HepG2 (cell line): ENCODE measurements around the gene NOL4. TPM values are rescaled to one million over a fixed set of nuclear protein-coding genes. Genes with fewer than 3 reads are reported as not detected.
A peak's percentile ranks its signal among the peaks of the same experiment; 100 is the strongest.
"Not testable (repeated sequence)": the region's sequence is repeated elsewhere in the genome, so short reads cannot be mapped to it uniquely, and the experiment has no call there.

Source experiments
- ATAC-seq: fragments of 200-7000 bp; cut with Tn5 transposase; 3 replicates; pipeline ENCODE4 v1.9.1; 2020; ENCODE audit warnings: mild to moderate bottlenecking, moderate library complexity
- BruUV-seq: library from RNA; stranded (reverse); fragments of 400-500 nt; replicated peaks from 2 replicates; lab custom pipeline; 2021; lab: Mats Ljungman, UMichigan
- CTCF ChIA-PET: fragments of 300-600 bp; formaldehyde crosslinking; extraction: SDS; loops from one replicate; lab custom pipeline; 2021; ENCODE audit warnings: low total read pairs, inconsistent platforms, low intra/inter-chr PET ratio; lab: Yijun Ruan, JAX
- POLR2A ChIA-PET: fragments of 350-600 bp; sonication (Branson Sonifier 250); formaldehyde crosslinking; loops from one replicate; lab custom pipeline; 2020; ENCODE audit warnings: antibody characterized with exemption, inconsistent platforms; lab: Yijun Ruan, JAX
- DNase-seq: peaks from one replicate; pipeline ENCODE4 v3.0.0-alpha.2; 2015; ENCODE audit warnings: low spot score
- FAIRE-seq: peaks from 3 replicates; lab custom pipeline; 2011; peaks lifted over from hg19 to GRCh38; lab: Jason Lieb, UNC
- H2AFZ ChIP-seq: one replicate; pipeline ENCODE4 v1.6.1; 2011; ENCODE audit warnings: low read length, inconsistent platforms
- H3K27ac ChIP-seq: fragments of 300-600 bp; 3 replicates; pipeline ENCODE4 v1.8.0; 2011; ENCODE audit warnings: mixed run types, mild to moderate bottlenecking, mixed read lengths, low read length, inconsistent platforms; ENCODE audit not compliant: insufficient read depth; ENCODE audit errors: extremely low read length
- H3K27me3 ChIP-seq, 2 experiments: fragments of 200-600 bp in 1 of 2; 2 replicates in 1 of 2; 3 replicates in 1 of 2; pipeline versions ENCODE4 v1.6.0 to v1.8.0; 2011; ENCODE audit warnings: low read length in 2 of 2, mild to moderate bottlenecking in 2 of 2, moderate library complexity in 2 of 2, inconsistent platforms in 1 of 2; ENCODE audit not compliant: insufficient read depth in 2 of 2, control insufficient read depth in 1 of 2
- H3K36me3 ChIP-seq, 2 experiments: fragments of 200-600 bp in 1 of 2; replicated peaks in 1 of 2; 2 replicates in 1 of 2; 3 replicates in 1 of 2; pipeline versions ENCODE4 v1.5.1 to v1.8.0; 2011; ENCODE audit warnings: low read length in 2 of 2, inconsistent platforms in 1 of 2; ENCODE audit not compliant: insufficient read depth in 2 of 2, control insufficient read depth in 1 of 2
- H3K4me1 ChIP-seq: 2 replicates; pipeline ENCODE4 v1.5.1; 2012; ENCODE audit warnings: low read length, inconsistent platforms; ENCODE audit not compliant: insufficient read depth
- H3K4me2 ChIP-seq: 2 replicates; pipeline ENCODE4 v1.6.0; 2011; ENCODE audit warnings: low read depth, low read length, inconsistent platforms
- H3K4me3 ChIP-seq, 3 experiments: fragments of 200-600 bp in 1 of 3; sonication (generic), shearing (Covaris generic) in 1 of 3; replicated peaks in 1 of 3; 2 replicates each; pipeline ENCODE4 v1.5.1; 2011 to 2016; ENCODE audit warnings: low read length in 3 of 3, inconsistent platforms in 2 of 3, low read depth in 2 of 3, mild to moderate bottlenecking in 2 of 3, control low read depth in 1 of 3, mixed read lengths in 1 of 3; ENCODE audit not compliant: insufficient read depth in 1 of 3
- H3K79me2 ChIP-seq: one replicate; pipeline ENCODE4 v1.6.1; 2011; ENCODE audit warnings: low read length, inconsistent platforms; ENCODE audit not compliant: insufficient read depth
- H3K9ac ChIP-seq: 2 replicates; pipeline ENCODE4 v1.6.0; 2011; ENCODE audit warnings: mild to moderate bottlenecking, low read depth, low read length, inconsistent platforms; ENCODE audit not compliant: insufficient read depth
- H3K9me3 ChIP-seq: 2 replicates; pipeline ENCODE4 v1.5.1; 2012; ENCODE audit warnings: mild to moderate bottlenecking, low read length
- H4K20me1 ChIP-seq: 2 replicates; pipeline ENCODE4 v1.6.0; 2011; ENCODE audit warnings: inconsistent platforms, mild to moderate bottlenecking, low read length, moderate library complexity; ENCODE audit not compliant: insufficient read depth
- AKAP8 ChIP-seq: sonication (generic); formaldehyde crosslinking; IDR thresholded peaks from 2 replicates; pipeline ENCODE4 v1.5.1; 2020; ENCODE audit warnings: mild to moderate bottlenecking, missing genetic modification reagents
- DMAP1 ChIP-seq: IDR thresholded peaks from 2 replicates; pipeline ENCODE4 v1.6.1; 2016
- GTF3A ChIP-seq: sonication (generic); formaldehyde crosslinking; conservative IDR thresholded peaks from 2 replicates; pipeline ENCODE4 v1.4.0; 2020; ENCODE audit warnings: mild to moderate bottlenecking, missing genetic modification reagents
- LCORL ChIP-seq, 2 experiments: fragments of 450-650 bp in 1 of 2; sonication (generic) in 1 of 2; formaldehyde crosslinking in 1 of 2; IDR thresholded peaks; 2 replicates each; pipeline versions ENCODE4 v1.5.0 to v1.6.1; 2017 to 2020; ENCODE audit warnings: antibody characterized with exemption in 1 of 2, missing genetic modification reagents in 1 of 2
- NRL ChIP-seq: sonication (generic); formaldehyde crosslinking; IDR thresholded peaks from 2 replicates; pipeline ENCODE4 v1.5.0; 2020; ENCODE audit warnings: missing genetic modification reagents, mild to moderate bottlenecking, moderate library complexity, borderline replicate concordance
- SAFB2 ChIP-seq: sonication (generic); formaldehyde crosslinking; IDR thresholded peaks from 2 replicates; pipeline ENCODE4 v1.5.1; 2020; ENCODE audit warnings: missing genetic modification reagents, low read depth, mild to moderate bottlenecking, borderline replicate concordance
- SATB2 ChIP-seq: sonication (generic); formaldehyde crosslinking; IDR thresholded peaks from 2 replicates; pipeline ENCODE4 v1.5.0; 2020; ENCODE audit warnings: missing genetic modification reagents
- ZFP36 ChIP-seq: fragments of 150-350 bp; IDR thresholded peaks from 2 replicates; pipeline ENCODE4 v1.6.1; 2018; ENCODE audit warnings: borderline replicate concordance, low read length, low read depth; ENCODE audit not compliant: partially characterized antibody
- ZFP82 ChIP-seq: sonication (generic); formaldehyde crosslinking; IDR thresholded peaks from 2 replicates; pipeline ENCODE4 v1.5.1; 2020; ENCODE audit warnings: mild to moderate bottlenecking, missing genetic modification reagents, borderline replicate concordance
- ZMYM3 ChIP-seq: sonication (generic); formaldehyde crosslinking; IDR thresholded peaks from 2 replicates; pipeline ENCODE4 v1.5.1; 2020; ENCODE audit warnings: mild to moderate bottlenecking, missing genetic modification reagents
- ZNF780A ChIP-seq: sonication (generic); formaldehyde crosslinking; IDR thresholded peaks from 2 replicates; pipeline ENCODE4 v1.8.0; 2022; ENCODE audit warnings: mild to moderate bottlenecking, missing genetic modification reagents, moderate library complexity
- WGBS: methylation state at CpG from one replicate; pipeline ENCODE4 v1.1.6; 2017; ENCODE audit warnings: low lambda C conversion rate; 5-methylcytosine and 5-hydroxymethylcytosine counted together
- in situ Hi-C: cut with HindIII; loops from 2 replicates; pipeline ENCODE4 v1.10.0; 2017; ENCODE audit warnings: low pct_unique_long_range_greater_than_20kb; ENCODE audit not compliant: extremely low pct_ligation_motif_present
- intact Hi-C: fragments of 100-400 bp; cut with micrococcal nuclease; formaldehyde crosslinking; loops from one replicate; pipeline ENCODE4 v1.10.0; 2022; ENCODE audit not compliant: unreplicated experiment
- polyA plus RNA-seq, 8 experiments: library from polyadenylated mRNA; depleted of rRNA in 3 of 8; stranded (reverse) in 7 of 8; unstranded in 1 of 8; fragments of >200 nt; fragmentation: Illumina TruSeq in 4 of 8; extraction: Trizol in 4 of 8; gene quantifications; 2 replicates each; pipeline versions ENCODE4 v1.2.1 to v1.2.3, GENCODE V29; 2011 to 2016; ENCODE audit warnings: low read depth in 4 of 8, missing spikeins in 1 of 8, mixed read lengths in 1 of 8; ENCODE audit not compliant: insufficient read depth in 1 of 8
- total RNA-seq, 5 experiments: library from RNA; depleted of rRNA; stranded (reverse); fragments of >200 nt; fragmentation: Illumina TruSeq; extraction: Trizol; gene quantifications; 2 replicates each; pipeline ENCODE4 v1.2.3, GENCODE V29; 2016; ENCODE audit warnings: low read depth in 1 of 5
- TF ChIP-seq, protein P1 (sequence below): sonication (generic); formaldehyde crosslinking; IDR thresholded peaks from 2 replicates; pipeline ENCODE4 v1.4.0; 2020; ENCODE audit warnings: missing genetic modification reagents
- TF ChIP-seq, protein P2 (sequence below): sonication (generic); formaldehyde crosslinking; IDR thresholded peaks from 2 replicates; pipeline ENCODE4 v1.4.0; 2020; ENCODE audit warnings: missing genetic modification reagents
- TF ChIP-seq, protein P3 (sequence below): sonication (generic); formaldehyde crosslinking; IDR thresholded peaks from 2 replicates; pipeline ENCODE4 v1.4.0; 2020; ENCODE audit warnings: missing genetic modification reagents

The NOL4 gene
- total and polyA plus RNA-seq, 2 of the 13 experiments (the other 11 are each of a cell fraction or from before 2014, with no cell fraction given) = 1.8 TPM; not detected in 1

DNA sequence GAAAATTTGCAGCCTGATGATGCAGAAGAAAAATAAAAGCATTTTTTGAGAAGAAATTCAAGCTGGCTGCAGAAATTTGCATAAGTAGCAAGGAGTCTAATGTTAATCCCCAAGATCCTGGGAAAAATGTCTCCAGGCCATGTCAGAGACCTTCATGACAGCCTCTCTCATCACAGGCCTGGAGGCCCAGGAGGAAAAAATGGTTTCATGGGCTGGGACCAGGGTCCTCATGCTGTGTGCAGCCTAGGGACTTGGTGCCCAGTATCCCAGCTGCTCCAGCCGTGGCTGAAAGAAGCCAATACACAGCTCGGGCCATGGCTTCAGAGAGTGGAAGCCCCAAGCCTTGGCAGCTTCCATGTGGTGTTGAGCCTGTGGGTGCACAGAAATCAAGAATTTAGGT, 41.3 kb upstream of the NOL4 start:
- H3K4me3 ChIP-seq, H3K27ac ChIP-seq, H4K20me1 ChIP-seq, in situ Hi-C loops, H3K9ac ChIP-seq, H3K79me2 ChIP-seq, DNase-seq, ATAC-seq, intact Hi-C loops, H3K27me3 ChIP-seq, BruUV-seq, H3K4me1 ChIP-seq, H2AFZ ChIP-seq, H3K4me2 ChIP-seq, FAIRE-seq: not testable (repeated sequence)
- TF ChIP-seq ZFP36 = peak; percentile 38
- TF ChIP-seq, all 625 proteins: peak for 1; not testable (repeated sequence) for 624
- H3K9me3 ChIP-seq = peaks cover 13% of the 10 kb centered on the region; the same call in 1 of the 2 replicates
- 7% methylated on average over 2 of the region's 2 CpGs for WGBS
- POLR2A ChIA-PET, H3K36me3 ChIP-seq, CTCF ChIA-PET: not testable (repeated sequence)

DNA sequence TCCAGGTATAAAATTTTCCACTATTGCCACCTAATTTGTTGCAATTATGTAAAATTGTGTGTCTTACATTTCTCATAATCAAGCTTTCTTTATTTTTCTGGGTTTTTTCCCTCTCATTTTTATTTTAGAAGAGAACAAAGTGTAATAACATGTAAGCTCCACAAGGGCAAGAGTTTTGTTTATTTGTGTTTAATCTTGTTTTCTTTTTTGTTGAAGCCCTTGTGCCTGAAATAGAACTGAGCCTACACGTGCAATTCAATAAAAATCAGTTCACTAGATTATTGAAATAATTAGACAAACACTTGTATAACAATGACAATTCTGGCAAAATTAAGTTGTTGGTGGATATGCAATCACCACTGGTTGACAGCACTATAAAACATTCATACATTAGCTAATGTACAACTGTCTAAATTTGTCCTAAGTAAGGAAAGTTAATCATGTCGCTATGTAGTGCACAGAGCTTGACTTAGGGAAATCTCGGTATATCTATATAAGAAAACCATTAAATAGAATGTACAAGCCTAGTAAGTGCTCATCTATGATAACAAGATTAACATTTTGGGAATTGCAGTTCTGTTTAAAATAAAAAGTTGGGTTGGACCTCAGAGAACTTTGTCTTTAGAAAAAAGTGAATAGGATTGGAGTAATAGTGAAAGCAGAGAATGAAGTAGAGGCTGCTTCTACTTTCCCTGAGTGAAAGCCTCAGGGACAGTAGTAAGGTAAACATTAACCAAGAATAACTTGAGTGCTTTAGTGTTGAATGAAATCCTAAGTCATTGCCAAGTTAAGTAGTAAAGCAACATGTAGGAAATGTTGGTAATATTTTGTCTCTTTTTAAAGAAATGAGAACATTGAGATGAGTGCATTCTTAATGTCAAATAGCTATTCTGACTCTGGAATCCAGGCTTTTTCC, 37.4 kb upstream of the NOL4 start:
- FAIRE-seq = no peak
- BruUV-seq = no TSS peak
- TF ChIP-seq LCORL (IDR thresholded peaks at IDR 0.05) = no peak
- TF ChIP-seq LCORL (CRISPR knock-in tag; IDR thresholded peaks at IDR 0.05) = no peak
- TF ChIP-seq NRL (CRISPR knock-in tag) = no peak
- TF ChIP-seq SATB2 (CRISPR knock-in tag) = no peak
- TF ChIP-seq GTF3A (CRISPR knock-in tag) = no peak
- TF ChIP-seq ZMYM3 (CRISPR knock-in tag) = no peak
- TF ChIP-seq, protein P1, sequence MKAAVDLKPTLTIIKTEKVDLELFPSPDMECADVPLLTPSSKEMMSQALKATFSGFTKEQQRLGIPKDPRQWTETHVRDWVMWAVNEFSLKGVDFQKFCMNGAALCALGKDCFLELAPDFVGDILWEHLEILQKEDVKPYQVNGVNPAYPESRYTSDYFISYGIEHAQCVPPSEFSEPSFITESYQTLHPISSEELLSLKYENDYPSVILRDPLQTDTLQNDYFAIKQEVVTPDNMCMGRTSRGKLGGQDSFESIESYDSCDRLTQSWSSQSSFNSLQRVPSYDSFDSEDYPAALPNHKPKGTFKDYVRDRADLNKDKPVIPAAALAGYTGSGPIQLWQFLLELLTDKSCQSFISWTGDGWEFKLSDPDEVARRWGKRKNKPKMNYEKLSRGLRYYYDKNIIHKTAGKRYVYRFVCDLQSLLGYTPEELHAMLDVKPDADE (CRISPR knock-in tag) = no peak
- no peak for TF ChIP-seq ZFP82 (CRISPR knock-in tag)
- TF ChIP-seq ZNF780A = no peak
- TF ChIP-seq, protein P2, sequence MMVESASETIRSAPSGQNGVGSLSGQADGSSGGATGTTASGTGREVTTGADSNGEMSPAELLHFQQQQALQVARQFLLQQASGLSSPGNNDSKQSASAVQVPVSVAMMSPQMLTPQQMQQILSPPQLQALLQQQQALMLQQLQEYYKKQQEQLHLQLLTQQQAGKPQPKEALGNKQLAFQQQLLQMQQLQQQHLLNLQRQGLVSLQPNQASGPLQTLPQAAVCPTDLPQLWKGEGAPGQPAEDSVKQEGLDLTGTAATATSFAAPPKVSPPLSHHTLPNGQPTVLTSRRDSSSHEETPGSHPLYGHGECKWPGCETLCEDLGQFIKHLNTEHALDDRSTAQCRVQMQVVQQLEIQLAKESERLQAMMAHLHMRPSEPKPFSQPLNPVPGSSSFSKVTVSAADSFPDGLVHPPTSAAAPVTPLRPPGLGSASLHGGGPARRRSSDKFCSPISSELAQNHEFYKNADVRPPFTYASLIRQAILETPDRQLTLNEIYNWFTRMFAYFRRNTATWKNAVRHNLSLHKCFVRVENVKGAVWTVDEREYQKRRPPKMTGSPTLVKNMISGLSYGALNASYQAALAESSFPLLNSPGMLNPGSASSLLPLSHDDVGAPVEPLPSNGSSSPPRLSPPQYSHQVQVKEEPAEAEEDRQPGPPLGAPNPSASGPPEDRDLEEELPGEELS = no peak
- no peak for TF ChIP-seq SAFB2 (CRISPR knock-in tag)
- TF ChIP-seq, protein P3, sequence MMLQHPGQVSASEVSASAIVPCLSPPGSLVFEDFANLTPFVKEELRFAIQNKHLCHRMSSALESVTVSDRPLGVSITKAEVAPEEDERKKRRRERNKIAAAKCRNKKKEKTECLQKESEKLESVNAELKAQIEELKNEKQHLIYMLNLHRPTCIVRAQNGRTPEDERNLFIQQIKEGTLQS = no peak
- TF ChIP-seq AKAP8 = no peak
- TF ChIP-seq DMAP1 (CRISPR knock-in tag) = no peak

More for the DNA sequence above, 37.4 kb upstream of the NOL4 start:
- H3K79me2 ChIP-seq = no peaks in the 10 kb centered on the region
- H3K9me3 ChIP-seq = peaks cover 13% of the 10 kb centered on the region; the same call in 1 of the 2 replicates
- no peaks in the 10 kb centered on the region for H4K20me1 ChIP-seq
- WGBS = 16% methylated on average over 3 of the region's 3 CpGs
- no peak overlapping the region for H3K4me3 ChIP-seq
- ATAC-seq = no peak
- no peak overlapping the region for H3K4me2 ChIP-seq
- intact Hi-C loops (no loop called here), in situ Hi-C loops (no loop called here)
- H3K27ac ChIP-seq = no peak overlapping the region
- no peak for DNase-seq
- no peaks in the 10 kb centered on the region for H3K36me3 ChIP-seq
- H3K9ac ChIP-seq = no peak overlapping the region
- H2AFZ ChIP-seq = no peak overlapping the region
- CTCF ChIA-PET = no interaction called here
- POLR2A ChIA-PET = no interaction called here
- no peaks in the 10 kb centered on the region for H3K4me1 ChIP-seq
- no peaks in the 10 kb centered on the region for H3K27me3 ChIP-seq
